NOMO-1 (cell line): Measurements from ENCODE around the gene RXRG.

Experiments
- DNase-seq, 2 experiments: peaks; one replicate each; lab custom pipeline; 2025; ENCODE audit not compliant: unreplicated experiment in 2 of 2; lab: John Stamatoyannopoulos, UW

The RXRG gene

GRCh38 chr1:165376041-165376810 lies 68.7 kb downstream of the RXRG start:
- peak; percentile 61 to 62 for DNase-seq

GRCh38 chr1:165375623-165376022 lies 69.3 kb downstream of the RXRG start:
- no peak for DNase-seq

- peak; percentile 35 to 54 for DNase-seq
These were observed 73.2 kb downstream of the RXRG start for GRCh38 chr1:165371588-165372225.

- peak in 1 of 2 experiments; percentile 34 for DNase-seq
These were observed 75.6 kb downstream of the RXRG start for GRCh38 chr1:165369255-165369848.

GRCh38 chr1:165367375-165367993 lies 77.4 kb downstream of the RXRG start:
- peak; percentile 18 to 37 for DNase-seq

- no peak for DNase-seq
These were observed 79.6 kb downstream of the RXRG start for GRCh38 chr1:165365341-165365740.

GRCh38 chr1:165364568-165365133 lies 80.3 kb downstream of the RXRG start:
- DNase-seq = no peak

- no peak for DNase-seq
These were observed 88.0 kb downstream of the RXRG start for GRCh38 chr1:165356876-165357275.

GRCh38 chr1:165355977-165356811 lies 88.7 kb downstream of the RXRG start, which contains the start of gene LMX1A:
LMX1A (minus strand) TSS chr1:165356715; CDS start chr1:165355559, 1,156 bp downstream.
- DNase-seq = no peak

- DNase-seq = no peak
These were observed 89.6 kb downstream of the RXRG start for GRCh38 chr1:165355139-165355976.

- no peak for DNase-seq
These were observed 90.2 kb downstream of the RXRG start for GRCh38 chr1:165354739-165355138.

GRCh38 chr1:165353731-165354671 lies 90.9 kb downstream of the RXRG start:
- DNase-seq = no peak

GRCh38 chr1:165352442-165353293 lies 92.3 kb downstream of the RXRG start:
- no peak for DNase-seq

GRCh38 chr1:165351863-165352441 lies 93.0 kb downstream of the RXRG start:
- no peak for DNase-seq
